ENCODE measurements around the gene PLD6.
"Not testable (repeated sequence)": the region's sequence is repeated elsewhere in the genome, so short reads cannot be mapped to it uniquely, and the experiment has no call there.

Gene PLD6

GRCh38 chr17:17201271-17201670, 4.9 kb downstream of the PLD6 start:
- DNase-seq (ENCODE audit: low read depth in 2 of 2) = no peak

DNA sequence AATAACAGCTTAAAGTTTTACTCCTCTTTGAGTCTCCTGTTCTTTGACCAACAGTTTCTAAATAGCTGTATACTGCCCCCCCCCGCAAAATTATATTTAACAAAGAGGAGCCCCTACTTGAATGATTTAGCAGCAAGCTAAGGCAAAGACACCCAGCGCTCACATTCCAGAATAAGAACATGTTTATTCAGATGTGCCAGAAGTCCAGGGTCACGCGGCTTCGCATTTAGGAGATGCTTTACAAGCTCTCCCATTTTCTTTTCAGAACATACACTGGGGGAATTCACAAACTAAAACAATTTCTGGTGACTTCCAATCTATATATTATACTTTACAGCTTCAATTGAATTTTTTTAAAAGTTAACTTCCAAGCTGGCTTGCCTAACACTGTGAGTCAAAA, 5.3 kb downstream of the PLD6 start:
- no peak for DNase-seq (ENCODE audit: low read depth in 2 of 2)

DNA sequence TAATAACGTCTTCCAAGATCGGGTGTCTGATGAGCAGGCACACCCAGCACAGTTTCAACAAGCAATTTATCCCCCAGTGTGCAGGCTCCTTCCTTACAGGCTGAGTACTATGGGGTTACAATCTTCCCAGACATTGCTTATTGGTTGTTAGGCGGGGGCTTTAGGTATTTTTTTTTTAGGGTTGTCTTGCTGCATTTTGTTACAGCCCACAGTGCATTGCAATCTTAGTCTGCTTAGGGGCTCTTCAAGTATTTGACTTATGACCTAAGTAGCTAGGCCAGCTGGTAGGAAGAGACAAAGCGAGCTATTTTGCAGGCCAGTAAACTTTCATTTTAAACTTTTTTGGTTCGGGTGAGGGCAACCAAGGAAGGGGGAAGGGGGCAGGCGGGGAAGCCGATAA, 5.8 kb downstream of the PLD6 start:
- no peak for DNase-seq (ENCODE audit: low read depth in 2 of 2)

GRCh38 chr17:17198281-17198680, 7.9 kb downstream of the PLD6 start:
- no peak for DNase-seq (ENCODE audit: low read depth in 2 of 2)

GRCh38 chr17:17196776-17197175, 9.4 kb downstream of the PLD6 start:
- no peak for DNase-seq (ENCODE audit: low read depth in 2 of 2)

GRCh38 chr17:17195466-17195865, 10.7 kb downstream of the PLD6 start:
- not testable (repeated sequence) for DNase-seq (ENCODE audit: low read depth in 2 of 2)

DNA sequence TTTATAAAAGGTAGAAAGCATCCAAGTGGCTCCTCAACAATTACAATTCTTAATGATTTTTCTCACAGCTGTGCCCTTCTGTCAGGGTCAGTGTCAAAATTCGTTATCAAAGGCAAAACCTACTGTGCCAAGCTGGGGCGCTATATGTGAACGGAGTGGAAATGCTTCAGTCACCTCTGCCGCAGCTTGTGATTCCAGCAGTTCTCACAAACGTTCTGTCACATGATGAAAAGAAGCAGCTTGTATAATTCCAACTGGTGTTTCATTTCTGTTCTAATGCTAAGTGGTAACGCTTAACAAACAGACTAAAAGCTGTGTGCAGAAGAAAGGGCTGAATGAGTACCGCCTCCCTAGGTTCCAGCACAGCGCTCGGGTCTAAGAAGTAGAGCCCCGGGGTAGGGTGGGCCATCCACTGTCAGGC, 14.2 kb downstream of the PLD6 start:
- no peak for DNase-seq (ENCODE audit: low read depth in 2 of 2)

DNA sequence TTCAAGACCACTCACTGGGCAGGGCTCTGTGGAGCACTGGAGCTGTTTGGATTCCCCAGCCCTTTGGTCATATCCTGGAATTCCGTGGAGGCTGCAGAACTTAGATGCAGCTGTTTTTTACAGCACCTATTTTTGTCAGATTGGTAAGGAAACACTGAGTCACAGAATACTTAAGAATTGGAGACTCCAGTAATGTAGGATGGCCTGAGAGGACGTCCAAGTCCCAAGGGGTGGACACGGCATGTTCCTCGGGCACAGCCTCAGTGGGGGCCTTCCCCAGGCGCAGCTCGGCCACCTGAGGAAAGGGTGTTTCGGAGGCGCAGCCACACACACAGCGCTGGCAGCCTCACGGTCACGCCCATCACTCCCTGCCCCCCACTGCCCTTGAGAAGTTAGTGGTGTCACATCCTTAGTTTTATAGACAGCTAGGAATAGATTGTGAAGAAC, 14.8 kb downstream of the PLD6 start:
- DNase-seq (ENCODE audit: low read depth in 2 of 2) = no peak

GRCh38 chr17:17190188-17190587, 15.9 kb downstream of the PLD6 start:
- no peak for DNase-seq (ENCODE audit: low read depth in 2 of 2)

GRCh38 chr17:17189559-17189958, 16.6 kb downstream of the PLD6 start:
- no peak for DNase-seq (ENCODE audit: low read depth in 2 of 2)

GRCh38 chr17:17188586-17188985, 17.5 kb downstream of the PLD6 start:
- DNase-seq (ENCODE audit: low read depth in 2 of 2) = no peak

- DNase-seq (ENCODE audit: low read depth in 2 of 2) = no peak
Observed at GRCh38 chr17:17186551-17187505, 19.3 kb downstream of the PLD6 start.

DNA sequence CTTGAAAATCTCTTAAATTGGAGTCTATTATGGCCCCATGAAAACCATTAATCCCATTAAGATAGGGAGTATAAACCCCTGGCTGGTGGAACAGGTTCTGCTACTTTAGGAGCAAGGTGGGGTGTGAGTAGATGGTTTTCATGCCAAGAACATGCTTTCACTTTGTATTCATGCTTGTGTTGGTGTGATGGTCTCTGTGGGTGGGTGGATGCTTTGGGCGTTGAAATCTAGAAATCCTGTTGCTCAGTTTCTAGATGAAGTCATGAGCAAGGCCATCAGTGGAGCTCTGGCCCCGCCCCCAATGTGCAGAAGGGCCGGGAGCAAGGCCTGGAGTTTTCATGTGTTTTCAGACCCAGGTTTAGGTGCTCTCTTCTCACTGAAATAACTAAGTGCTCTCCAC, 20.1 kb downstream of the PLD6 start:
- DNase-seq (ENCODE audit: low read depth in 2 of 2) = peak; percentile 26 to 46

DNA sequence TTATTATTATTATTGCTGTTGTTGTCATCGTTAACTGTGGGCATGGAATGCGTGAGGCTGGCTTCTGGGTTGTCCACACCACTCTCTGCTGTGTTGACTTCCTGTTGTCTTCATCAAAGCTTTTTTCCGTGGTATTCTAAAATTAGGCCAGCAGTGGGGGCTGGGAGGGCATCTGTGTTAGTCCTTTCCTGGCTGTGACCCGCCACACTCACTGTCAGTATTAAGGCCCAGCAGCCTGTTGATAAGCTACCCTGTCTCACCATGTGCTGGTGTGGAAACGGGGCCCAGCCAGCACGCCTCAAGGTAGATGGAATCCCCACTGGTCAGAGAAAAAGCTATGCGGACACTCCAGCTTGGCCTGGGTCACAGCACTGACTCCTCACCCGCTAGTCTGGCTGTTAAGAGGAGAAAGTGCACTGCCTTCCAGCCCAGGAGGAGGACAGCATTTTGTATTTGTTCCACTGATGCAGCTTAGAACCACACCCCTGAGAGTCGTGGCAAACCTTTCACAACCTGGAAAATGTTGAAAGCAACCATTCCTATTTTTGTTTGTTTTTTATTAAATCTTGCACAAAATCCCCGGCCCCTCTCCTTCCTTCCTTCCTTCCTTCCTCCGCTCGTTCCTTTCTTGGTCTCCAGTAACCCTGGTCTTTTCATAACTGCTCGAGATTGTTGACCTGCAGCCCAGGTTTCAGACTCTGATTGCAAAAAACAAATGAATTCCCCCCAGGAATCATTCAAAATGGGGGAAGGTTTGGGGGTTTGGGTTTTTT, 21.0 kb downstream of the PLD6 start:
- not testable (repeated sequence) for DNase-seq (ENCODE audit: low read depth in 2 of 2)

- no peak for DNase-seq (ENCODE audit: low read depth in 2 of 2)
Observed at GRCh38 chr17:17183744-17184143, 22.4 kb downstream of the PLD6 start.

GRCh38 chr17:17182598-17183136, 23.5 kb downstream of the PLD6 start:
- no peak for DNase-seq (ENCODE audit: low read depth in 2 of 2)

GRCh38 chr17:17181666-17182597, 24.2 kb downstream of the PLD6 start:
- DNase-seq (ENCODE audit: low read depth in 2 of 2) = peak in 1 of 2 donors; percentile 30

DNA sequence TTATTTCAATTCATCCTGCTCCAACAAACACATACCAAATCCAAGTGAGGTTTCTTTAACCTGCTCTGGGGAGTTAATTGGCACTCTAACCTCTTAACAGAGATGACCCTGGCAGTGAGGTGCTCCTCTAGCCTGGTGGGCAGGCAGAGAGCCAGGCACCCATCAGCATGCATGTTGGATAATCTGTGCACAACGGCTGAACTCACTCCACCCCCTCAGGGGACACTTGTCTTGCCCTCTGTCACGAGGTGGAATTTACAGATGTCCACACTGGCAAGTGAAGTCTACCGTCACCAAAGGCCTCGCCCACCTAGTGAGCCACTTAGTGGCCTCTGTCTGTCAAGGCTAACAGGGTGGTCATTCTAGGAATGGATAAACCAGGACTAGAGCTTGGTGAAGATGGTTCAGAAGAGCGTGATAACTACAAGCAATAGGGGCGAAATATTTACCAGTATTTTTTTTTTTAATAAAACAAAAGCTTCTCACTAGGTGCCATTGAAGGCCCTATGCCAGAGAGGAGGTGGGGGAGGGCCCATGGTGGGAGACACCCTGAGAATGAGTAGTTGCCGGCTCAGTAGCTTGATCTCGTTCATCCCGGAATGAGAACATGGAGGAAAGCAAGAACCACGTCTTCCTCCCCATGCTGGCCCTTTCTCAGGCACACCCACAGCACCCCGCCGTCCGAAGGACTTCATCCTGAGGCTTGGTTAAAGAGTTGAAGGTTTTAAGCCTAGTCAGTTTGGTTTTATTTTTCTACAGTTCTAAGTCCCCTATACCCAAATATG, 25.2 kb downstream of the PLD6 start:
- DNase-seq (ENCODE audit: low read depth in 2 of 2) = no peak

- DNase-seq (ENCODE audit: low read depth in 2 of 2) = no peak
Observed at GRCh38 chr17:17180141-17180603, 26.0 kb downstream of the PLD6 start.

GRCh38 chr17:17179371-17179827, 26.7 kb downstream of the PLD6 start:
- DNase-seq (ENCODE audit: low read depth in 2 of 2) = no peak

Data from stimulated activated CD4-positive, alpha-beta T cell treated with anti-CD3 and anti-CD28 coated beads, Interleukin-1b, Interleukin-23, amount 100 ng/mL, for 4 hours (primary cell).